NCI-H1105 treated with DMSO at 0.1 percent for 48 hours (cell line): Measurements from ENCODE around the gene ADH1C.
A peak's percentile ranks its signal among the peaks of the same experiment; 100 is the strongest.

ENCODE experiments used
- DNase-seq: peaks from one replicate; lab custom pipeline; 2025; lab: John Stamatoyannopoulos, UW

Gene ADH1C

GRCh38 chr4:99301376-99302164, 51.0 kb downstream of the ADH1C start:
- no peak for DNase-seq

- DNase-seq: peak; percentile 41
Measured at GRCh38 chr4:99300934-99301333, 51.6 kb downstream of the ADH1C start.

GRCh38 chr4:99293357-99293756, 59.2 kb downstream of the ADH1C start:
- no peak for DNase-seq

GRCh38 chr4:99290848-99291786, 61.4 kb downstream of the ADH1C start, which contains the start of gene ADH1A:
TSS of gene ADH1A (minus strand) at chr4:99290985. CDS start at chr4:99290914, 71 bp downstream.
- DNase-seq: no peak
